ENCODE results near the gene TPMT.

TPMT gene

DNA sequence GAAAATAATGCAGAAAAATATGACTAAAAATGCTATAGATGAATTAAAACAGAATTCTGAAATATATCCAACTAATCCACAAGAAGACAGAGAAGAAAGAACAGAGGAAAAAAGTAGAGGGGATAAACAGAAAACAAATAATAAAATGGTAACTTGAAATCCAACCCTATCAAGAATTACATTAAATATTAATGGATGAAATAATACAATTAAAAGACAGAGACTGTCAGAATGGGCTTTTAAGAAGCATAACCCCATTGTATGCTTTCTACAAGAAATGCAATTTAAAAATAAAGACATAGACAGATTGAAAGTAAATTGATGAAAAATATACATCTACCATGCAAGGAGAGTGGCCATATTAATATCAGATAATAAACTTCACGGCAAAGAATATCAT, 47.8 kb downstream of the TPMT start:
- no peak for FAIRE-seq

DNA sequence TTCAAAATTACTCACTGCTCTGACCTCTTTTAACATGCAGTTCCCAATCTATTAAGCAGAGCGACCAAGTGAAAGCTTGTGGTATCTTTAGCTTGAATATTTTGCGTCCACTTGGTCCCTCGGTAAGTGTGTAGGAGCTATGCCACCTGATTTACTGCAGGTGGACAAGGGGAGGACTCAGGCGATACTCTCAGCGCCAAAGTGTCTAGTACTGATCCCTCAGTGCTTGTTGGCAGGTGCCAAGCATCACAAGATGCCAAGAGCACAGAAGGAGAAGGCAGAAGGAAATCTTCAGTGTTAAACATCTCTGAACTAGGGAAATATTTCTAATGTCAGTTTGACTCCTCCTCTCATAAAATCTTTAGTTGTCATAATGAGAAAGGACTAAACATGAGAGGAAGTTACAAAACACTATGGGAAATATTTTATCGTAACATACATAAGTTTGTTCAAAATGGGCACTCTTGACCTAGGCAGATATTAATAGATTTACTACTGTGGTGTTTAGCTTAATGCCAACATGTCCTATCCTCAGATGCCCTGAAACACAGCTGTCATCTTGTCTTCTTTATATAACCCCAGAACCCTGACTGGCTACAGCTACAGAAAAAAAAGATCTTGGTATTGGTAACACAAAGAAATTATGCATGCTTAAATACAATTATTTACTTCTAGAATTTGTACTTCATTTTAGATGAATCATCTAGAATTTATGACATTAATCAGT, 51.9 kb downstream of the TPMT start:
- FAIRE-seq: no peak

- FAIRE-seq: no peak
Measured at GRCh38 chr6:18101873-18102272, 53.0 kb downstream of the TPMT start.

DNA sequence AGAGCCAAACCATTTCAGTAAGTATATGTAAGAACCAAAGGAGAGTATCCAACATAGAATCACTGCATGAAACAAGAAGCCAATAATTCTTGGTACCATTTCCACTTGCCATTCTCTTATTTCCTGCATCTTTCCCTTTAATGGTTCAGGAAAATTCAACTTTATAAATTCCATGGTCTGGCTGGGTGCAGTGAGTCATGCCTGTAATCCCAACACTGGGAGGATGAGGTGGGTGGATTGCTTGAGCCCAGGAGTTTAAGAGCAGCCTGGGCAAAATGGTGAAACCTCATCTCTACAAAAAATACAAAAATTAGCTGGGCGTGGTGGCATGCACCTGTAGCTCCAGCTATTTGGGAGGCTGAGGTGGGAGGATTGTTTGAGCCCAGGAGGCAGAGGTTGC, 53.6 kb downstream of the TPMT start:
- no peak for FAIRE-seq

GRCh38 chr6:18100296-18100695, 54.6 kb downstream of the TPMT start:
- FAIRE-seq: no peak

DNA sequence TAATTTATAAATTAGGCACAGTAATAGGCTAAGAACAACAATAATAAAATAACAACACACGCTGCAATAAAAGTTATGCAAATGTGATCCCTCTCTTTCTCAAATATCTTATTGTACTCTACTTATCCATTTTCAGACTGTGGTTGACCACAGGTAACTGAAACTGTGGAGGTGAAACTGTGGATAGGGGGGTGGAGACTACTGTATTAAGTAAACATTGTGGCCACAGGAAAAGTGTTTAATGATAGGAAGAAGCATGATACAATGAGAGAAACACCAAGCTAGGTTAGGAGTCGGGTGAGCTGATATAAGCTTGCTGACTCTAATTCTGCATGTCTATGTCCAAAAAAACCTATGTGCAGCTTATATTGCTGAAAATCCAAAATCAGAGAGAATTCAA, 55.4 kb downstream of the TPMT start:
- no peak for FAIRE-seq

DNA sequence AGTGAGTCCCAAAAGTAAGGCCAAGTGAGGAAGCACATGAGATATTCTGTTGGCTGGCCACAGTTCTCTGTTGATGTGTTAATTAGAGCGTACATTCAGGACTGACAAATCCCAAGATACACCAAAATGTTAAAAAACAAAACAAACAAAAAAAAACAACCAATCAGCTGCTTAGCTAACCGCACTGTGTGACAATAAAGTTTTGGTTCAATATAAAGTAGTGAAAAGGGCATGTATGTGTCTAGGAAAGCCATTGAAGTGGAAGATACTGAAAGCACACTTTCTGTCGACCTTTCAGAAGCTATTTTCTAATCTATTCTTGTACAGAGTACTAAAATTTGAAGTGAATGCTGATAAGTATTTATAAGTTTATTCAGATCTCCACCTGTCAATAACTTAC, 58.5 kb downstream of the TPMT start:
- FAIRE-seq: no peak

- no peak for FAIRE-seq
Measured at GRCh38 chr6:18091382-18091781, 63.5 kb downstream of the TPMT start.

GRCh38 chr6:18090349-18090786, 64.5 kb downstream of the TPMT start:
- no peak for FAIRE-seq

GRCh38 chr6:18088419-18089296, 66.2 kb downstream of the TPMT start:
- FAIRE-seq: no peak

DNA sequence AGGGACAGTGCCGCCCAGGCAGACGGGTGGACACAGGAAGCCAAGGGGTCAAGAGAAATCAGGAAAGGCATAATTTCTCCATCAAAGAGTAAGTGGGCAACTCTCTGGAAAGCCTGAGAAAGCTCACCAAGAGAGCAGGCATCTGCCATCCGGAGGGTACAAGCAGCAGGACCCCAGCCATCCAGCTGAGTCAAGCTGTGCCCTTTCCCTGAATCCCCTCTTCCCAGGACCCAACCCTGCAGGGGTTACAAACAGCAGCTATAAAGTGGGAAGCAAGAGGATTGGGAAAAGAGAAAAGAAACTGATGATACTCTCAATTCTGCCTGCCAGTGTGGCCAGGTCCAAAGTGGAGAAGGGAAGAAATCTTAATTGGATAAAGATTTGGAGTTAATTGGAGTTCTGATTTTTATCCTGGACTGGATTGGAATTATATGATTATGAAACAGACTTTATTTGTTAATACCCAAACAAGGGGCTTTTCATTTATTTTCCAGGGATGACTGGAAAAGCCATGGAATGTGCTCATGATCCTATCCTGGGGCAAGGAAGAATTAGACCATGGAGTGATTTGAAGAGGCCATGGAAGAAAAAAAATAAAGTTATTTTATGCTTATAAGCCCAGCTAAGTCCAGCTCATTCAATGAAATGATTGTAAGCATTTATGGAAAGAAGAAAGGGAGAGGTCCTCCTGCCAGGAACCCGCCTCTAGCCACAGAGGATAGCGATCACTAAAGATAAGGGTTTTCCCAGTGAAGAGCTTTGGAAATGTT, 67.3 kb downstream of the TPMT start:
- FAIRE-seq: no peak

DNA sequence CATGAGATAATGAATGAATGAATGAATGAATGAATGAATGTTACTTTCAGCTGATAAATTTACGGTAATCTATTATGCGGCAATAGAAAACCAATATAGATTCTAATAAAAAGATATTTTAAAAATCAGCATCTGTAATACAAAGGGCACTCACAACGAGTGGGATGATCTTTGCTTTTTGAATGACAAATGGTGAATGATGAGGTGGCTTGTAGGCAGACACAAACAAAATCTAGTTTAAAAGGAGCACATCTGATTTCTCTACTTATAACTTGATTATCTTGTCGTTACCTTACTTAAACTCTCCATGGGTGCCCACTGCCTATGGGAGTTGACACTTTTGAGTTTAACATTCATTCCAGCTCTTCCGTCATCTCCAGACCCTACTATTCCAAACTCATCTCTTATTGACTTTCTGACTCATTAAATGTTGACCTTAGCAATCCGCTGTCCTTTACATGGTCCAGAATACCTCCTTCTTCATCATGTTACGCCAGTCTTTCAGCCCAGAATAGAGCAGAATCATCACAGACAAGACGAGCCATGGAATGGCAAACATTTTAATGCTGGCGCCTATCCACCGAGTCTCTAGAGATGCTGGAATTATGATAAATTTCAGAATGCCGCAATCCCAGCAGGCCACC, 73.7 kb downstream of the TPMT start:
- no peak for FAIRE-seq

DNA sequence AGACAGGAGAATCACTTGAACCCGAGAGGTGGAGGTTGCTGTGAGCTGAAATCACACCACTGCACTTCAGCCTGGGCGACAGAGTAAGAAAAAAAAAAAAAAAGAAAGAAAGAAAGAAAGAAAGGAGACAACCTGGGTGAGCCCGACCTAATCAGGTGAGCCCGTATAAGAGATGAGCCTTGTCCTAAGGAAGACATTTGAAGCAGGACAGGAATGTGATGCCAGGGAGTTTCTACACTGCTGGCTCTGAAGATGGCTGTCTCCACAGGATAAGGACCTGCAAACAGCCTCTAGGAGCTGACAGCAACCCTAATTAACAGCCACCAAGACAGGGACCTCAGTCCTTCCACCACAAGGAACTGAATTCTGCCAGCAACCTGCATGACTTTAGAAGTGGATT, 74.3 kb downstream of the TPMT start:
- no peak for FAIRE-seq

- FAIRE-seq: no peak
Measured at GRCh38 chr6:18078866-18079265, 76.0 kb downstream of the TPMT start.
